GM12891 (cell line): Measurements from ENCODE around the gene SCNN1G.
"Not testable (repeated sequence)": the region's sequence is repeated elsewhere in the genome, so short reads cannot be mapped to it uniquely, and the experiment has no call there.

Experiments used
- DNase-seq: peaks from one replicate; pipeline ENCODE4 v3.0.0; 2011; ENCODE audit warnings: low spot score; ENCODE audit not compliant: insufficient read length
- FAIRE-seq: peaks from 2 replicates; lab custom pipeline; 2011; peaks lifted over from hg19 to GRCh38; lab: Jason Lieb, UNC
- PAX5 ChIP-seq: IDR thresholded peaks from 2 replicates; pipeline ENCODE4 v1.6.1; 2011; ENCODE audit warnings: low read length, moderate library complexity, mild to moderate bottlenecking; ENCODE audit not compliant: insufficient read depth, severe bottlenecking
- POLR2A ChIP-seq: IDR thresholded peaks from 2 replicates; pipeline ENCODE4 v1.6.1; 2011; ENCODE audit warnings: low read depth, low read length, control low read depth
- POLR2AphosphoS5 ChIP-seq: IDR thresholded peaks from 2 replicates; pipeline ENCODE4 v1.6.1; 2011; ENCODE audit warnings: low read depth, low read length, control low read depth
- POU2F2 ChIP-seq: IDR thresholded peaks from 2 replicates; pipeline ENCODE4 v1.6.1; 2011; ENCODE audit warnings: low read depth, mild to moderate bottlenecking, control low read depth, low read length, moderate library complexity
- SPI1 ChIP-seq: IDR thresholded peaks from 2 replicates; pipeline ENCODE4 v1.6.1; 2011; ENCODE audit warnings: low read depth, low read length, control low read depth
- TAF1 ChIP-seq: IDR thresholded peaks from 2 replicates; pipeline ENCODE4 v1.6.1; 2011; ENCODE audit warnings: low read depth, low read length, control low read depth

The SCNN1G gene

DNA sequence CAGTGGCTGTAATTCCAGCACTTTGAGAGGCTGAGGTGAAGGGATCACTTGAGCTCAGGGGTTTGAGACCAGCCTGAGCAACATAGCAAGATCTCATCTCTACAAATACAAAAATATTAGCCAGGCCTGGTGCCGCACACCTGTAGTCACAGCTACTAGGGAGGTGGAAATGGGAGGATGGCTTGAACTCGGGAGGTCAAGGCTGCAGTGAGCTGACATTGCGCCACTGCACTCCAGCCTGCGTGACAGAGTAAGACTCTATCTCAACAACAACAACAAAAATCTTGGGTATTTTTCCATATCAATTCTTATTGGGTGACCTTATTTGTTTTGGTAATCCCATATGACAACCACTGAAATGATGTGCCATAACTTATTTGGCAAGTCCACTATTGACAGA lies 52.6 kb downstream of the SCNN1G start:
- no peak for TF ChIP-seq SPI1
- no peak for TF ChIP-seq TAF1
- no peak for TF ChIP-seq PAX5
- no peak for TF ChIP-seq POLR2A
- TF ChIP-seq POU2F2, result no peak
- TF ChIP-seq POLR2AphosphoS5, result no peak
- no peak for DNase-seq
- FAIRE-seq, result no peak

- TF ChIP-seq PAX5, result no peak
- TF ChIP-seq POLR2AphosphoS5, result no peak
- no peak for TF ChIP-seq POU2F2
- no peak for TF ChIP-seq POLR2A
- no peak for TF ChIP-seq TAF1
- TF ChIP-seq SPI1, result no peak
- FAIRE-seq (no peak), DNase-seq (no peak)
Measured at GRCh38 chr16:23236983-23237382, 54.4 kb downstream of the SCNN1G start.

- no peak for DNase-seq
- TF ChIP-seq TAF1 (no peak), SPI1 (no peak), POLR2A (no peak), POLR2AphosphoS5 (no peak), POU2F2 (no peak), PAX5 (no peak)
- no peak for FAIRE-seq
Measured at GRCh38 chr16:23240994-23241393, 58.4 kb downstream of the SCNN1G start.

DNA sequence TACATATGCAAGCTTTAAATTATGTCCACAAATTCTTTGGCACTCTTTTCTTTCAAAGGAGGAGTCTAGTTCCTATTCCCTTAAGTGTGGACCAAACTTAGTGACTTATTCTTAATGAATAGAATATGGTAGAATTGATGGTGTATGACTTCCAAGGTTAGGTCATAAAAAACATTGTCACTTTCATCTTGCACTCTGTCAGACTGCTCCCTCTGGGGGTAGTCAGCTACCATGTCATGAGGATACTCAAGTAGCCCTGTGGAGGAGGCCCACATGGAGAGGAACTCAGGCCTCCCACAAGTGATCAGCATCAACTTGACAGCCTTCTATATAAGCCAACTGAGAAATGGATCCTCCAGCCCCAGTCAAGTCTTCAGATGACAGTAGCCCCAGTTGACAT lies 61.6 kb downstream of the SCNN1G start:
- no peak for FAIRE-seq
- TF ChIP-seq POLR2AphosphoS5, result no peak
- no peak for TF ChIP-seq SPI1
- no peak for TF ChIP-seq PAX5
- no peak for TF ChIP-seq POLR2A
- TF ChIP-seq TAF1, result no peak
- no peak for TF ChIP-seq POU2F2

DNA sequence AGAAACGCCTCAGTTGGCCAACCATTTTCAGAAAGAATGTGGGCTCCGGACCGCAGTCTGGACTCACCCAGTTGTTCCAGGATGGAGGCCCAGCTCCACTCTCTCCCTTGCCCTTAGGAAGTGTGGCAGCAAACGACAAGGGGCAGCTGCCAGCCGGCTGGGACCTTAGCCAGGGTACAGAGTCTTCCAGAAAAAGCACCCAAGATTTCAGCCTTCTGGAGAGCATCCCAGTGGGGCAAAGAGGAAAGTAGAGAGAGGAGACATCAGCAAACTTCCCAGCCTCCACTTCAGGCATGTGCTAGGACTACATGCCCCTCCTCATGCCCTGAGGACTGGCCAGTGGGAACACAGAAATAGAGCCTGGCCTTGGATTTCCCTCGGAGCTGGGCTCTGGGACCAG lies 62.7 kb downstream of the SCNN1G start:
- DNase-seq, result no peak
- no peak for TF ChIP-seq POU2F2
- no peak for TF ChIP-seq TAF1
- no peak for TF ChIP-seq PAX5
- TF ChIP-seq POLR2A, result no peak
- TF ChIP-seq POLR2AphosphoS5, result no peak
- TF ChIP-seq SPI1, result no peak
- no peak for FAIRE-seq

More for the DNA sequence above, 61.6 kb downstream of the SCNN1G start:
- DNase-seq, result no peak

GRCh38 chr16:23248261-23249194 lies 66.0 kb downstream of the SCNN1G start:
- DNase-seq (no peak), FAIRE-seq (no peak)
- TF ChIP-seq POU2F2 (no peak), POLR2AphosphoS5 (no peak), SPI1 (no peak), PAX5 (no peak)

GRCh38 chr16:23249830-23250229 lies 67.3 kb downstream of the SCNN1G start:
- FAIRE-seq (no peak), DNase-seq (no peak)
- TF ChIP-seq SPI1 (no peak), TAF1 (no peak), POU2F2 (no peak), POLR2AphosphoS5 (no peak)

GRCh38 chr16:23252310-23252709 lies 69.8 kb downstream of the SCNN1G start:
- TF ChIP-seq SPI1, result no peak
- TF ChIP-seq POU2F2, result no peak
- TF ChIP-seq POLR2A, result no peak
- no peak for TF ChIP-seq PAX5
- no peak for TF ChIP-seq POLR2AphosphoS5
- FAIRE-seq, result no peak
- no peak for DNase-seq

- FAIRE-seq, DNase-seq: not testable (repeated sequence)
Measured at GRCh38 chr16:23253650-23254049, 71.1 kb downstream of the SCNN1G start.

DNA sequence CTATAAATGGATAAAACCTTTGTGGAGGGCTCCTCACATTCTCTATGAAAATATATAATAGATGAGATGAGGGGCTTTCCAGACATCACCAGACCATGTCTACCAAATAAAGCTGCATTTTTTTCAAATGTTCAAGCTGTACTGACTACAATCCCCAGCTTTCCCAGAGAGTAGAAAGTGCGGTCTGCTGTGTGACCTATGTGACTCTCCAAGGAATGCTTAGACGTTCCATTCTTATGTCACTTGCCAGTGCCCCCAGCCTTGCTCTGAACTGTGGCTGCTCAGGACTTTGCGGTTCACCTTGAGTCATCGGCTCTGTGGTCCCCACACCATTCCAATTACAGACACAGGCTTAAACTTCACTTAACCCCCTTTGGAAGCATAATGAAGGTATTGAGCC lies 71.8 kb downstream of the SCNN1G start:
- TF ChIP-seq POLR2AphosphoS5, result no peak
- TF ChIP-seq TAF1, result no peak
- no peak for TF ChIP-seq PAX5
- TF ChIP-seq POU2F2, result no peak
- TF ChIP-seq POLR2A, result no peak
- TF ChIP-seq SPI1, result no peak
- no peak for DNase-seq
- FAIRE-seq, result no peak
